Measurements from ENCODE around the gene TRAF1.

DNA sequence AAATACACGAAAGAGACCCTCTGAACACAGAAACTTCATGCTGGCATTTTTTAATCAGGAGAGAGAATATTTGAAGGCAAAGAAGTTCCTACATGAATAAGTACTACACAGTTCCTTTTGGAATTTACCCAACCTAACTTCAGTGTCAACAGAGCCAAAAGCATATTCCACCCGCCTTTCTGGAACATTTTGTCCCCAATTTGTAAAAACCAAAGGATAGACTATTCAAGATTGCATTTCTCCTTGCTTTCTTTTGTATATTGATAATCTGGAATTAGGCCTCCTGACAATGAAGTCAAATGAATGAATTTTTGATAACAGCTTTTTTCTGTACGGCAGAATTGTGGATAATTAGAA lies 39.4 kb upstream of the TRAF1 start:
- TF ChIP-seq, protein P1, sequence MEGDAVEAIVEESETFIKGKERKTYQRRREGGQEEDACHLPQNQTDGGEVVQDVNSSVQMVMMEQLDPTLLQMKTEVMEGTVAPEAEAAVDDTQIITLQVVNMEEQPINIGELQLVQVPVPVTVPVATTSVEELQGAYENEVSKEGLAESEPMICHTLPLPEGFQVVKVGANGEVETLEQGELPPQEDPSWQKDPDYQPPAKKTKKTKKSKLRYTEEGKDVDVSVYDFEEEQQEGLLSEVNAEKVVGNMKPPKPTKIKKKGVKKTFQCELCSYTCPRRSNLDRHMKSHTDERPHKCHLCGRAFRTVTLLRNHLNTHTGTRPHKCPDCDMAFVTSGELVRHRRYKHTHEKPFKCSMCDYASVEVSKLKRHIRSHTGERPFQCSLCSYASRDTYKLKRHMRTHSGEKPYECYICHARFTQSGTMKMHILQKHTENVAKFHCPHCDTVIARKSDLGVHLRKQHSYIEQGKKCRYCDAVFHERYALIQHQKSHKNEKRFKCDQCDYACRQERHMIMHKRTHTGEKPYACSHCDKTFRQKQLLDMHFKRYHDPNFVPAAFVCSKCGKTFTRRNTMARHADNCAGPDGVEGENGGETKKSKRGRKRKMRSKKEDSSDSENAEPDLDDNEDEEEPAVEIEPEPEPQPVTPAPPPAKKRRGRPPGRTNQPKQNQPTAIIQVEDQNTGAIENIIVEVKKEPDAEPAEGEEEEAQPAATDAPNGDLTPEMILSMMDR (IDR thresholded peaks at IDR 0.05; ENCODE audit: low read depth, low read length): no peak
- TF ChIP-seq EZH2phosphoT487 (IDR thresholded peaks at IDR 0.05; ENCODE audit: low read depth): no peak
